Thyroid gland (tissue), 4 donors: ENCODE data around the gene GPR143.

ENCODE experiments used
- POLR2A ChIP-seq, 2 donors: fragments of 450-650 bp; IDR thresholded peaks; one replicate each; pipeline ENCODE4 v1.6.1; 2017; ENCODE audit warnings: antibody characterized with exemption in 2 of 2, mild to moderate bottlenecking in 2 of 2, moderate library complexity in 1 of 2
- TF ChIP-seq, protein P1 (sequence below), 6 experiments: fragments of 200-600 bp in 3 of 6; fragments of 450-650 bp in 3 of 6; sonication (generic) in 3 of 6; IDR thresholded peaks; one replicate each; pipeline ENCODE4 v1.5.1; 2016 to 2019; ENCODE audit warnings: antibody characterized with exemption in 6 of 6, mild to moderate bottlenecking in 2 of 6, inconsistent platforms in 1 of 6, moderate library complexity in 1 of 6

DNA sequence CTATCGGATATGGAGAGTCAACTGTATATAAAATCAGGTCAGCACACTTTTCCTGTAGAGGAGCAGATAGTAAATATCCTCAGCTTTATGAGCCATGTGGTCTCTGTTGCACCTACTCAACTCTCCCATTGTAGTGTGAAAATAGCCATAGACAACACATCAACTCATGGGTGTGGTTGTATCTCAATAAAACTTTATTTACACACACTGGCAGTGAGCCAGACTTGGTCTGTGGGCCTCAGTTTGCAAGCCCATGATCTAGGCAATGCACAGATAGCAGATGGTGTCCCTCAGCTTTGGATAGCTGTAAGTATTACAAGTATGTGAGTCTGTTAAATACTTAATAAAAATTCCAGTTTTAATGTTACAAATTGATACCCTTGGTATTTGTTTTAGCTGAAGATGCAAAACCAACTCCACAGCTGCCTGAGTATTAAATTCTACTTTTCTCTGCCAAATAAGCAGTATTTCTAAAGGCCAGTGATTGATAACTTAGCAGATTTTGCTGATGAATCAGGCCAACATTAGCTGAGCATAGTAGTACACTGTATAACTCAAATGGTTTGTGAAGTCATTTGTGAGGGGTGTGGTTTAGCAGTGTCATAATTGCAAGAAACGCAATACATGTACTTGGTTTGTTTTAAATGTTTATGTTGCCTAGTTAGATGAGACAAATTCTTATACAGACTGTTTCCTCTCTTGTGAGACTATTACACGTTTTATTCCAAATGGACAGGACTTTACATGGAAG, 87.3 kb downstream of the GPR143 start:
- no peak for TF ChIP-seq POLR2A (IDR thresholded peaks at IDR 0.05)
- TF ChIP-seq, protein P1, sequence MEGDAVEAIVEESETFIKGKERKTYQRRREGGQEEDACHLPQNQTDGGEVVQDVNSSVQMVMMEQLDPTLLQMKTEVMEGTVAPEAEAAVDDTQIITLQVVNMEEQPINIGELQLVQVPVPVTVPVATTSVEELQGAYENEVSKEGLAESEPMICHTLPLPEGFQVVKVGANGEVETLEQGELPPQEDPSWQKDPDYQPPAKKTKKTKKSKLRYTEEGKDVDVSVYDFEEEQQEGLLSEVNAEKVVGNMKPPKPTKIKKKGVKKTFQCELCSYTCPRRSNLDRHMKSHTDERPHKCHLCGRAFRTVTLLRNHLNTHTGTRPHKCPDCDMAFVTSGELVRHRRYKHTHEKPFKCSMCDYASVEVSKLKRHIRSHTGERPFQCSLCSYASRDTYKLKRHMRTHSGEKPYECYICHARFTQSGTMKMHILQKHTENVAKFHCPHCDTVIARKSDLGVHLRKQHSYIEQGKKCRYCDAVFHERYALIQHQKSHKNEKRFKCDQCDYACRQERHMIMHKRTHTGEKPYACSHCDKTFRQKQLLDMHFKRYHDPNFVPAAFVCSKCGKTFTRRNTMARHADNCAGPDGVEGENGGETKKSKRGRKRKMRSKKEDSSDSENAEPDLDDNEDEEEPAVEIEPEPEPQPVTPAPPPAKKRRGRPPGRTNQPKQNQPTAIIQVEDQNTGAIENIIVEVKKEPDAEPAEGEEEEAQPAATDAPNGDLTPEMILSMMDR (IDR thresholded peaks at IDR 0.05) = no peak
